A549 (cell line): ENCODE results near the gene CCNE1.

Experiments used
- E2F6 ChIP-seq: IDR thresholded peaks from 2 replicates; pipeline ENCODE4 v1.6.1; 2012; ENCODE audit warnings: low read depth, borderline replicate concordance
- KDM1A ChIP-seq: fragments of 200-600 bp; sonication (generic); IDR thresholded peaks from 2 replicates; pipeline ENCODE4 v1.6.1; 2016; ENCODE audit warnings: low read depth, mild to moderate bottlenecking
- POLR2A ChIP-seq: IDR thresholded peaks from 2 replicates; pipeline ENCODE4 v1.6.1; 2012; ENCODE audit warnings: mild to moderate bottlenecking, low read length

- TF ChIP-seq E2F6: no peak
- TF ChIP-seq KDM1A: no peak
- TF ChIP-seq POLR2A: no peak
Measured at GRCh38 chr19:29781386-29782259, 30.2 kb upstream of the CCNE1 start.
